Ishikawa (cell line): Measurements from ENCODE around the gene TUBD1.

ENCODE experiments used
- CEBPB ChIP-seq: IDR thresholded peaks from 2 replicates; pipeline ENCODE4 v1.6.1; 2012
- CREB1 ChIP-seq: IDR thresholded peaks from 2 replicates; pipeline ENCODE4 v1.6.1; 2012; ENCODE audit warnings: low read depth
- EP300 ChIP-seq: IDR thresholded peaks from 2 replicates; pipeline ENCODE4 v1.6.1; 2012; ENCODE audit warnings: borderline replicate concordance
- FOXM1 ChIP-seq: IDR thresholded peaks from 2 replicates; pipeline ENCODE4 v1.6.1; 2012; ENCODE audit warnings: low read depth, borderline replicate concordance
- MAX ChIP-seq: IDR thresholded peaks from 2 replicates; pipeline ENCODE4 v1.6.1; 2012
- NFIC ChIP-seq: IDR thresholded peaks from 2 replicates; pipeline ENCODE4 v1.6.1; 2012
- RAD21 ChIP-seq: IDR thresholded peaks from 2 replicates; pipeline ENCODE4 v1.6.1; 2012; ENCODE audit warnings: low read depth
- REST ChIP-seq: IDR thresholded peaks from 2 replicates; pipeline ENCODE4 v1.6.1; 2012; ENCODE audit warnings: low read depth, mild to moderate bottlenecking
- TAF1 ChIP-seq: IDR thresholded peaks from 2 replicates; pipeline ENCODE4 v1.6.1; 2012; ENCODE audit warnings: low read depth, mild to moderate bottlenecking
- TCF12 ChIP-seq: IDR thresholded peaks from 2 replicates; pipeline ENCODE4 v1.6.1; 2012; ENCODE audit warnings: low read depth
- TEAD4 ChIP-seq: IDR thresholded peaks from 2 replicates; pipeline ENCODE4 v1.6.1; 2012
- USF1 ChIP-seq: IDR thresholded peaks from 2 replicates; pipeline ENCODE4 v1.6.1; 2012
- YY1 ChIP-seq: IDR thresholded peaks from 2 replicates; pipeline ENCODE4 v1.6.1; 2012; ENCODE audit warnings: low read depth
- ZBTB7A ChIP-seq: IDR thresholded peaks from 2 replicates; pipeline ENCODE4 v1.6.1; 2012; ENCODE audit warnings: low read depth

The TUBD1 gene

GRCh38 chr17:59838052-59838916 is 54.5 kb downstream of the TUBD1 start:
- TF ChIP-seq CREB1 (no peak), YY1 (0 out of 2 replicates have a peak, but pooled peaks have one; percentile 12)

GRCh38 chr17:59837308-59838051 is 55.3 kb downstream of the TUBD1 start:
- TF ChIP-seq TEAD4 (peak; percentile 45; the same call in 1 of the 2 replicates), FOXM1 (peak; percentile 69; the same call in 1 of the 2 replicates), EP300 (peak; percentile 79; the same call in 1 of the 2 replicates), CEBPB (peak; percentile 72), NFIC (0 out of 2 replicates have a peak, but pooled peaks have one; percentile 5), TAF1 (peak; percentile 24; the same call in 1 of the 2 replicates), TCF12 (peak; percentile 66; the same call in 1 of the 2 replicates), ZBTB7A (no peak), USF1 (no peak), MAX (peak; percentile 67; the same call in 1 of the 2 replicates), YY1 (peak; percentile 38; the same call in 1 of the 2 replicates), CREB1 (peak; percentile 68), RAD21 (no peak)

- TF ChIP-seq TAF1 (no peak), TEAD4 (0 out of 2 replicates have a peak, but pooled peaks have one; percentile 9)
These were observed 59.8 kb downstream of the TUBD1 start for GRCh38 chr17:59832883-59833379.

- TF ChIP-seq YY1: no peak
- no peak for TF ChIP-seq REST
- TF ChIP-seq TAF1: no peak
- no peak for TF ChIP-seq CREB1
- no peak for TF ChIP-seq RAD21
- TF ChIP-seq ZBTB7A: no peak
- no peak for TF ChIP-seq EP300
- no peak for TF ChIP-seq NFIC
- TF ChIP-seq TEAD4: no peak
These were observed 61.8 kb downstream of the TUBD1 start for GRCh38 chr17:59830846-59831486.

- no peak for TF ChIP-seq REST
- TF ChIP-seq RAD21: no peak
- TF ChIP-seq ZBTB7A: no peak
- no peak for TF ChIP-seq NFIC
These were observed 62.6 kb downstream of the TUBD1 start for GRCh38 chr17:59830007-59830630.
